NT2/D1 (cell line): ENCODE data around the gene ACSL6.

Experiments used
- SUZ12 ChIP-seq: IDR thresholded peaks from 2 replicates; pipeline ENCODE4 v1.6.1; 2011; ENCODE audit not compliant: insufficient read length, insufficient read depth; ENCODE audit errors: extremely low read depth
- YY1 ChIP-seq: IDR thresholded peaks from 2 replicates; pipeline ENCODE4 v1.6.1; 2011; ENCODE audit not compliant: insufficient read length, insufficient read depth
- ZNF274 ChIP-seq: IDR thresholded peaks from 2 replicates; pipeline ENCODE4 v1.6.1; 2011; ENCODE audit warnings: mild to moderate bottlenecking, low read depth, low read length

- no peak for TF ChIP-seq YY1
- no peak for TF ChIP-seq SUZ12
- TF ChIP-seq ZNF274: no peak
These were observed 69.4 kb downstream of the ACSL6 start for GRCh38 chr5:131942016-131942415.
